ENCODE measurements around the gene KRT8.

- TF ChIP-seq CREB1 (IDR thresholded peaks at IDR 0.05; ENCODE audit: low read depth) (no peak), REST (IDR thresholded peaks at IDR 0.05; ENCODE audit: low read depth, low read length) (no peak), NR2C1 (IDR thresholded peaks at IDR 0.05) (no peak), POLR2A (IDR thresholded peaks at IDR 0.05; ENCODE audit: low read depth, low read length) (no peak), CTCF (IDR thresholded peaks at IDR 0.05 in 2 of 3, conservative IDR thresholded peaks at IDR 0.05 in 1 of 3; ENCODE audit: control insufficient read depth in 2 of 3, extremely low read depth in 1 of 3, insufficient read depth in 1 of 3, low read depth in 3 of 3, low read length in 3 of 3) (no peak), ETV6 (conservative IDR thresholded peaks at IDR 0.05 in 1 of 2, IDR thresholded peaks at IDR 0.05 in 1 of 2; ENCODE audit: borderline replicate concordance in 1 of 2, low read depth in 1 of 2) (no peak), HCFC1 (IDR thresholded peaks at IDR 0.05; ENCODE audit: low read length) (no peak), RAD21 (IDR thresholded peaks at IDR 0.05; ENCODE audit: insufficient read depth, low read depth, low read length) (no peak), POLR2AphosphoS5 (IDR thresholded peaks at IDR 0.05; ENCODE audit: low read length) (no peak), CEBPB (IDR thresholded peaks at IDR 0.05; ENCODE audit: borderline replicate concordance in 1 of 2, low read depth in 2 of 2, low read length in 2 of 2) (no peak), ESRRA (IDR thresholded peaks at IDR 0.05; ENCODE audit: low read length) (no peak), E2F4 (IDR thresholded peaks at IDR 0.05; ENCODE audit: low read depth, low read length) (no peak), HDAC2 (IDR thresholded peaks at IDR 0.05) (no peak)
Observed at GRCh38 chr12:52926596-52927234, 21.8 kb upstream of the KRT8 start.

Data from GM12878 (cell line).